HG03520 (cell line): ENCODE data around the gene ABHD4.
"Not testable (repeated sequence)": the region's sequence is repeated elsewhere in the genome, so short reads cannot be mapped to it uniquely, and the experiment has no call there.

Source experiments
- ATAC-seq: cut with Tn5 transposase; IDR thresholded peaks from one replicate; pipeline ENCODE4 v1.9.1; 2021; ENCODE audit warnings: mild to moderate bottlenecking, moderate library complexity; ENCODE audit not compliant: unreplicated experiment

Gene ABHD4

DNA sequence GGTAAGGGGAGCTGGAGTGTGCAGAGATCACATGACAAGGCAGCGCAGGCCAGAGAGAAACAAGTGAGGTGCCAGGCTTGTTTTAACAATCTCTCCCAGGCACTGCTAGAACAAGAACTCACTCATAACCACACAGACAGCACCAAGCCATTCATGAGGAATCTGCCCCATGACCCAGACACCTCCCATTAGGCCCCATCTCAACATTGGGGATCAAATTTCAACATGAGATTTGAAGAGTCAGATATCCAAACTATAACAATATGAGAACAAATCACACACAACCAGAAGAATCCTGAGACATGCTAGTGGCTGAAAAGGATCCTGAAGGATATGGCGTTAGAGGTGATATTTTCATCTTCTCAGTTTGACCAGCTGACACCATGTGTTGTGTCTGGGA, 24.2 kb downstream of the ABHD4 start:
- ATAC-seq: no peak

DNA sequence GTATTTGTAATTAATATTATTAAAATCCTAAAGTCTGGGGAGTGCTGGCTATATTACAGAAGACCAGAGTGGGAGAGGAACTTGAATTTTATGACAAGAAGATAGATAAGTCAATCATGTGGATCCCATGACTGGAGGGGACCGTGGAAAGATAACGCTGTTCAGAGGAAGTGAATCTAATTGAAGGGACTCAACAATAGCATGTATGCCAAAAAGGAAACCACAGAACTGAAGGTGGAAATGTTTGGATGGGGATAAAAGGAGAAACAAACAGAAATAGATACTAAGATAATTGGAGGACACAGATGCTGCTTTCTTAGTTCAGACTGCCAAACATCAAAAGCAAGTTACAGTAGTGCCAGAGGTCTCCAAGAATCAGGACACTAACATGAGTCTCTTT, 24.9 kb downstream of the ABHD4 start:
- ATAC-seq: no peak

DNA sequence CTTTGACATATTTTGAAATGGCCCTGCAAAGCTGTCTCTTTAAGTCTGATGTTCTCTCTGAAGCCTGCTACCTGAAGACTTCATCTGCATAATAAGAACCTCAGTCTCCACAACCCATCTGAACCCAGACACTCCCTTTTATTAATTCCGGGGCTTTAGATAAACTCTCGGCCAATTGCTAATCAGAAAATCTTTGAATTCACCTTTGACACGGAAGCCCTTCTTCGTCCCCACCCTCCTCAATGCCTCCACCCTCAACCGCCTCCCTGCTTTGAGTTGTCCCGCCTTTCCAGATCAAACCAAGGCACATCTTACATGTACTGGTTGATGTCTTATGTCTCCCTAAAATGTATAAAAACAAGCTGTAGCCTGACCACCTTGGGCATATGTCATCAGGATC, 28.5 kb downstream of the ABHD4 start:
- no peak for ATAC-seq

DNA sequence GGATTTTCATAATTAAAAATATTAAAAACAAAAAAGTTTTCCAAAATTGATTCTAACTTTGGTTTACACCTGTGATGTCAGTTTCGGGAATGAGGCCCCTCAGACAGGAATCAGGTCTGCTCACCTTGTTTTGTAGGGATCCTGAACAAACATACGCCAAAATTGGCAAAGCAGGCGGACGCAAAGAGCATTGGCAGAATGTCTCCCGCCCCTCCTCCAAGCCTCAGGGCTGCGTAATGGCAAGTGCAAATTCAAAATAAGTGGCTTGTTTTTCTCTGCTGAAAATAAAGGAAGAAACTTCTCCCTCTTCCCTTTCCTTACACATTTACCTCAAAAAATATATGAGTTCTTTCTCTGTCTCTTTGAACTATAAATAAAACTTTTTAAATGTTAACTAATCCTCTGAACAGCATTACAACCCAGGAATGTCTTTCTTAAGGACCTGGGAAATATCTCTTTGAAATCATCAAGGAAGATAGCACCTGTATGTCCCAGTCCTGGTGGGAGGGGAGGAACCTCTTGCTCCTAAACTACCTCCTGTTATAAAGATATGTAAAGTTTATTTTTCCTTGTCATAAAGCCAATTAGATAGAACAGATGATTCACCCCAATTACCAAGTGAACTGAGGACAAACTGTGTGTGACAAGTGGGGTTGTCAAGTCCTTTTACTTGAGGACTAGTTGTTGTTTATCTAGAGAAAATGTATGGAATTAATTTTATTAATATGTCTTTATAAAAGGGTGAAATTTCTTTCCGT, 29.6 kb downstream of the ABHD4 start:
- no peak for ATAC-seq

DNA sequence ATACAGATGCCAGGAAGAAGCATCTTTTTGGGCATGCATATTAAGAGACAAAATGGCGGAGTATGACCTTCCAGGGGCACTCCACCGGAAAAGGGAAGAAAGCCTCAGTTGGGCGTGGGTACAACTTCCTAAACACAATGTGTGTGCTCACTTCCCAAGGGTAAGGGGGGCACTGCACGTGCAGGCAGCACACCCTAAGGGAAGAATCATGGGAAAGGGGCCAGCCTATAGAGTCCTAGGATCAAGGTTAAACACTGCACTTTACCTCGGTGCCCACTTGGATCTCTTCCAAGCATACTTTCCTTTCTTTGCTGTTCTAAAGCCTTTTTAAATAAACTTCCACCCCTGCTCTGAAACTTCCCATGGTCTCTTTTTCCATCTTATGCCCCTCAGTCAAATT, 31.3 kb downstream of the ABHD4 start:
- no peak for ATAC-seq

DNA sequence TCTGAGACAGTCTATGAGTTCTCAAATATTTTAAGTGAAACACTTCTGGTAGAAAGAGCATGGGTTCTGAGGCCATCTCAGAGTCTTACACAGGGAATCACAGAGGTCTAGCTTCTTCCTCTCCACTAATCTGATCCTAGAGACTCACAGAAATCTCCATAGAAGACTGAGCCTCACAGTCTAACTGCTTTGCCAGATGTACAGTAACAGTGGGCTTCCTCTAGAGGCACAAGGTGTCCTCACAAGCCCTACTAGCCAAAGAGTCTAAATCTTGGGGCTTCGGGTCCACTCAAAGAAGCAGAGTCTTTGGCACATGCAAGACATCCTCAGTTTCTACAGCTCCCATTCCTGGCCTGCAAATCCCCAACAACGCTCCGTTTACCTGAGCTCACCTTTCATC, 32.0 kb downstream of the ABHD4 start:
- no peak for ATAC-seq

DNA sequence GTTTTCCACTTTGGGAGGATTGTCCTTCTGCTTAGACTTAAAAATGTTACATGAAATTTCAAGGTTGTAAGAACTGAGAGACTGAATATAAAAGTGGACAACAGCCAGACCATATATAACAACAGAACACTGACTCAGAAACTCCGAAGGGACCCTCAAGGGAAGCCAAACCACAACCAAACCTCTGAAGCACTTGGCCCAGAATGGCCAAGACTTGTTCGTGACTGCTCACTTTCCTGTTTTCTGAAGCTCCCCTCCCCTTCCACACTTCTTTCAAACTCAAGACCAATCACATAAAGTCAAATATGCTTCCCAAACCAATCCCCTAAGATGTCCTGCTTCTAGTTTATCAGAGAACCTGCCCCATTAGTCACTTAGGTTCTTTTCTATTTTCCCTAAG, 32.4 kb downstream of the ABHD4 start:
- no peak for ATAC-seq

DNA sequence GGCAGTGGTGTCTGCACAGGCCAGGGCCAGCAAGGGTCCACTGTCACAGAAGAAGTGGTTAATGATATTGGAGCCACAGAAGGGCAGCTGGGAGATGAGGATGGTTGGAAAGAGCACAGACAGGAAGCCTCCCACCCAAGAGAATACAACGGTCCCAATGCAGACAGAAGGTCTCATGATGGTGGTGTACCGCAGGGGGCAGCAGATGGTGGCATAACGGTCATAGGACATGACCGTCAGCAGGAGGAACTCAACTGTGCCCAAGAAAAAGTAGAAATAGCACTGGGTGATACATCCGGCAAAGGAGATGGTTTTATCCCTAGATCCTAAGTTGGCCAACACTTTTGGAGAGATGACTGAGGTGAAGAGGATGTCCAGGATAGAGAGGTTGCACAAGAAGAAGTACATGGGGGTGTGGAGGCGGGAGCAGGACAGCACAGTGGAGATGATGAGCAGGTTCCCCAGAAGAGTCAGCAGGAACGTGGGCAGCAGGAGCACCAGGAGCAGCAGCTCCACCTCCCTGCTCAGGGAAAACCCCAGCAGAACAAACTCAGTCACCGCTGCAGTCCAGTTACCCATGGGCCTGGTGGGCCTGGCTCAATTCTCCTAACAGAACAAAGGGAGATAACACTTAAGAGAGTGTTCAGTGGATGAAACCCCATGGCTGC, 36.3 kb downstream of the ABHD4 start:
- no peak for ATAC-seq

DNA sequence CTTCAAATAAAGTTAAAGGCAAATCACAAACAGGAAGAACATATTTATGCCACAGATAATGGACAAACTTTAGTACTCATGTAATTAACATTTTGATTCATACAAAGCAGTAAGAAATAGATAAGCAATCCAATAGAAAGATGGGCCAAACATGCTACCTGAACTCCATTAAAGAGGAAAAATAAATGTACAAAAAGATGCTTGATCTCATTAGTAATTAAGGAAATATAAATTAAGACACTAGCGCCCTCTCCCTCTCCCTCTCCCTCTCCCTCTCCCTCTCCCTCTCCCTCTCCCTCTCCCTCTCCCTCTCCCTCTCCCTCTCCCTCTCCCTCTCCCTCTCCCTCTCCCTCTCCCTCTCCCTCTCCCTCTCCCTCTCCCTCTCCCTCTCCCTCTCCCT, 37.9 kb downstream of the ABHD4 start:
- not testable (repeated sequence) for ATAC-seq

DNA sequence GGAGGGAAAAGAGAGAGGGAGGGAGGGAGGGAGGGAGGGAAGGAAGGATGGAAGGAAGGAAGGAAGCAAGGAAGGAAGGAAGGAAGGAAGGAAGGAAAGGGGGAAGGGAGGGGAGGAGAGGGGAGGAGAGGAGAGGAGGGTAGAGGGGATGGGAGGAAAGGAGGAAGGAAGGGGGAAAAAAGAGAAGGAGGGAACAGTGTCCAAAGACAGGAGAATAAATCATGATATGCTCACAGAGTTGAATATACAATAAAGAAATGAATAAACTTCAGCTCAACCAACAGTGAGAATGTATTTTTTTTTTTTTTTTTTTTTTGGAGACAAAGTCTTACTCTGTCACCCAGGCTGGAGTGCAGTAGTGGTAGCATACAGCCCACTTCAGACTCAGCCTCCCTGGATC, 42.1 kb downstream of the ABHD4 start:
- no peak for ATAC-seq

DNA sequence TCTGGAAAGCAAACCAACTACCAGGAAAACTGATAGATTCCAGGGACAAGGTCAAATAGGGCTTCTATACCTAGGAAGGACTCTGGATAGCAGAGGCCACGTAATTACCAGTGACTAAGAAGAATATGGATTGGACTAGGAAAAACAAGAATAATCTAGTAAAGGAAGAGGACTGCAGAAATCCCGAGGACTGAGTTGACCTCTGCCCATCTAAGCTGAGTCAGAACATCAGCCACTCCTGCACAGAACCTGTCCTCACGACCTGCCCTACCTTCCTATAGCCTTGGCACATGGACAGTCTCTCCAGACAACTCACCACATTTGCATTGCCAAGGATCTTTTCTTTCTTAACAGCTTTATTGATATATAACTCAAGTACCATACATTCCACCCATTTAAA, 43.7 kb downstream of the ABHD4 start:
- no peak for ATAC-seq

DNA sequence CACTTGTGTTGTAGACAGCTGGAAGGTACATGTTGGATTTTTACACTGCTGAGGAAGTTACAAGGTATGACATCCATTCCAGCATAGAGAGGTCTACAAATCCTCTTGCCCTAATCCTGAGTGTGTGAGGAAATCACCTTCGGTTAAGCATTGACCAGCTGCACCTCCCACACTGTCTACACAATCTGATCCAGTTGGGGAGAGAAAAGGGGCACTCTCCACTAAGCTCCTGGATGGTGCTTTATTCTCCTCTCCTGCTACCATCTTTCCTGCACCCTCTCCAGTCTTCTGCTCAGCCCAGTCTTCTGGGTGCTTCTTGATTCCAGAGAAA, 46.2 kb downstream of the ABHD4 start, which contains the start of gene OR6J1:
Gene OR6J1, minus strand, starts transcription at position 48 of the 331 bp plus-strand sequence. CDS start 9,541 bp downstream, outside the sequence.
- ATAC-seq: no peak

DNA sequence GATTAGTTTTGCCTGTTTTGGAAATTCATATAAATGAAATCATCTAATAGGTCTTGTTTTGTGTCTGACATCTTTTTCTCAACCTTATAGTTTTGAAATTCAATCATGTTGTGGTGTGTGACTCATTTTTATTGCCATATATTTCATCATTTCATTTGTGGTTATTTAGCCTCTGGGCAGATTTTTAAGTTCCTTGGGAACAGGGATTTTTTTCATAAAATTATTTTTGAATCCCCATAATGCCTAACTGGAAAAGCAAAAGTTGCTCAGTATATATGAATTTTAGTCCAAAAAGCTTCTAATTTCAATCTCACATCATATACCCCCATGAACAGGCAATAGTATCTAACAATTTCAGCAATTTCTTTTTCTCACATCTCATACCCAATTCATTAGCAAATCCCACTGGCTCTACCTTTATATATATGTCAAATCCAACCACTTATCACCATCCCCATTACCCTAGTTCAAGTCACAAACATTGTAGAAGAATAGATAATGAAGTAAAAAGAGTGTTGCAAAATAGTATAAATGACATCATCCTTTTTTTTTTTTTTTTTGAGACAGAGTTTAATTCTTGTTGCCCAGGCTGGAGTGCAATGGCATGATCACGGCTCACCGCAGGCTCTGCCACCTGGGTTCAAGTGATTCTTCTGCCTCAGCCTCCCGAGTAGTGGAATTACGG, 48.6 kb downstream of the ABHD4 start:
- ATAC-seq: no peak

DNA sequence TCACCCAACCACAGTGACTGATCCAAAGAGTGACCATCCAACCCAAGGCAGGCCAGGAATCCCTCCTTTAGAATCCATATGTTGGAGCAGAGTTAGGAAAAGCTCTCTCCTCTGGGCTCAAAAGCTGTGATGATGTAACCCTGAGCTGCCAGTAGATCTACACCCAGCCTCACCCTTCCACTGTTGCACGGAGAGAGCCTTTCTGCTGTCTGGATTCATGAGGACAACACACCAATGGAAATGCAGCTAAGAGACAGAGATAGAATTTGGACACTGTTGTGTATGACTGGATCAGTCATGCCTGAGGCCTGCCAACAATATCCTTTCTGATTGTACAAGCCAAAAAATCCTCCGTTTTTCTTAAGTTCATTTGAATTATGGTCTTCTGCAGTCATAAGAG, 50.4 kb downstream of the ABHD4 start:
- no peak for ATAC-seq

DNA sequence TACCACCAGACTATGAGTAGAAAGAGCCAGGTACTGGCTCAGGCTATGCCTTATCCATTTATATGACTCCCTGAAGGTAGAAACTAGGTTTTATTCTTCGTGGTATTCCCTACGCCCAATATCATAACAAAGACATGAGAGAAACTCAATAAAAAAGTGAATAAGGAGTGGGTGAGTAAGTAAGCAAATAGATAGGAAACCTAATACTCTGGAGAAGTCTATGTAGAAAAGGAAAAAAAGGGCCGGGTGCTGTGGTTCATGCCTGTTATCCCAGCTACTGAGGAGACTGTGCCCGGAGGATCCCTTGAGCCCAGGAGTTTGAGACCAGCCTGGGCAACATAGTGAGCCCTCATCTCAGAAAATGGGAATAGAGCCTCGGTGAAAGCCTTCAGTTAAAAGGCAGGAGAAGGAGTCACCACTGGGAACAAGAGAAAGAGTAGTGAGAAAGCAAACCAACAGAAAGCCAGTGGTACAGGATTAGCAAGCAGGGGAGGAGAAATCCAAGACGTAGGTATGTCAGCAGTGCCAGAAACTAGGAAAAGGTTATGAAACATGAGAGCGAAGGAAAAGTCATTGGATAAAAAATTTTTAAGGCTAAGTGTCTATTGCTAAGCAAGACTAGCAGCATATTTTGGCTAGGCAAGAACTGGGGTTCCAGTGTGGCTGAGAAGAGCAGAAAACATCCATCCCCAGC, 52.1 kb downstream of the ABHD4 start:
- no peak for ATAC-seq

DNA sequence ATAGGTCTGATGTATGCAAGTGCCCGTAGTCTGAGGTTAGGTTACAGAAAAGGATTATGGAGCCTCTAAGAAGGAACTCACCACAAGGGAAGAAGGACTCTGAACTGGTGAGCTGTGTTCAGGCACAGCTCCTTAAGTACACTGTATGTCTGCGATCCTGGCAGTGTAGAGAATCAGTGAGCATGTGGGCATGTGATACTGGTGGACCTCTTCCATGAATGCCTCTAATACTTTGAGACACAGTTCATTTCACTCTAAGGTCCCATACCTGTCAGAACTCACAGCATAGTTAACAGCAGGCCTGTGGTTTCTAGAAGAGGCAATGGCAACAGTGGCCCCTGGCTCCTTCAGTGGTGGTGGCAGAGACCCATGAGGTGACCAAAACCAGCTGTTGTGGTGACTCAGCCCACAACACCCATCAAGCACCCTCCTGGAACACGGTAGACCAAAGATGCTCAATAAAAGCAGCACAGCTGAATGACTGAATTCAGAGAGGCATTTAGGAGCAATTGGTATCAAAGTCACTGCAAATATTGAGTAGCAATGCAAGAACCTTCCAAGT, 52.9 kb downstream of the ABHD4 start:
- no peak for ATAC-seq

DNA sequence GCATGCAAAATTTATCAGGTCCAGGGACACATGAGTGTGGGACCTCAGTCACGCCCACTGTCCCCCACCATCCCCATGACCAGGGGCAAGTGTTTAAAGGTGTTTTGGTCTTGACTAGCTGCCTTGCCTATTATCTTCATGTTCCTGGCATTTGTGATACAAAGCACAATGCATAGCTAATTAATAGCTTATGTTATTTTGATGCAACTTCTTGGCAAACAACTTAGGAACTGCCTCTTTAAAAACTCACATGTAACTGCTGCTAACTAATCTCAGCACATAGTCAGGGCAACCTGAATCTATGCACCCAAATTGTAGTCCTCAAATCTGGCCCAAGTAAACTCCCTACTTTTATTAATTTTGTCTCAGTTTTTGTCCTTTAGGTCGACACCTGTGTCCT, 53.5 kb downstream of the ABHD4 start:
- ATAC-seq: no peak

DNA sequence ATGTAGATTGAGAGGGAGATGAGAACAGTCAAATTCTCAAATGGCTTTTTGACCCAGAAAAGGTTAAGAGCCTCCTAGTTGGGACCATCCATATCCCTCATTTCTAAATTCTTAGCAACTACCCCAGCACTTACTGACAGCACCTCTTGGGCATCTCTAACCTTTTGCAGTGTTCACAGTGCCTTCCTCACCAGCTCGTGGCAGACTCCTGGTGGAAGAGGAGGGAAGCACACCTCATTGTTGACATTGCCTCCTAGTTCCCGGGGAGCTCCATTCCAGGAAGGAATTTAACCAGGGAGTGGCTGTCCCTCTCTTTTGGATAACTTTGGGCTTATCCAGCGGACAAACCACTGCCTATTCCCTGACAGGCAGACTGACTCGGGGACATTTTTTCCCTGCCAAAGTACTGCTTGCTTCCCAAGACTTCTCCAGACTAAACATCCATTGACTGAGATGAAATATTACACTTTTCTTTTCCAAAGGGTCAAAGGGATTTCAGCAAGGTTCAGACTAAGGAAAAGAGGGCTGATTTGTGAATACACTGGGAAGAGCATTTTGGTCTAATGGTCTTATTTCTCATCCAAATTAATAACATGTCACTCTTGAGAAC, 55.0 kb downstream of the ABHD4 start:
- ATAC-seq: no peak

DNA sequence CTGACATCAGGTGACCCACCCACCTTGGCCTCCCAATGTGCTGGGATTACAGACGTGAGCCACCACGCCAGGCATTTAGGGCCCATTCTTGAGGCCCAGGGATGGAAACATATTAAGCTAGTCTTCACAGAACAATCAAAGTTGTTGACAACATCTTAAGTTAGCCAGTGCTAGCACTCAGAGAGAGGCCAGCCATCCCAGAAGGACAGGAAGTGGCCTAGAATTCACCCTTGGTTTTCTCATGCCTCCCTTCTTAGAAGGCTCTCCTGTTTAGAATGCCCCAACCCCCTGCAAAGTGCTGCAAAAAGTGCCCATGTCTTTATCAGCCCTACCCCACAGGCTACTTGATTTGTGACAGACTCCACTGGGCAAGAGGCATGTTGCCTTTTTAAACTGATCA, 58.1 kb downstream of the ABHD4 start:
- no peak for ATAC-seq

DNA sequence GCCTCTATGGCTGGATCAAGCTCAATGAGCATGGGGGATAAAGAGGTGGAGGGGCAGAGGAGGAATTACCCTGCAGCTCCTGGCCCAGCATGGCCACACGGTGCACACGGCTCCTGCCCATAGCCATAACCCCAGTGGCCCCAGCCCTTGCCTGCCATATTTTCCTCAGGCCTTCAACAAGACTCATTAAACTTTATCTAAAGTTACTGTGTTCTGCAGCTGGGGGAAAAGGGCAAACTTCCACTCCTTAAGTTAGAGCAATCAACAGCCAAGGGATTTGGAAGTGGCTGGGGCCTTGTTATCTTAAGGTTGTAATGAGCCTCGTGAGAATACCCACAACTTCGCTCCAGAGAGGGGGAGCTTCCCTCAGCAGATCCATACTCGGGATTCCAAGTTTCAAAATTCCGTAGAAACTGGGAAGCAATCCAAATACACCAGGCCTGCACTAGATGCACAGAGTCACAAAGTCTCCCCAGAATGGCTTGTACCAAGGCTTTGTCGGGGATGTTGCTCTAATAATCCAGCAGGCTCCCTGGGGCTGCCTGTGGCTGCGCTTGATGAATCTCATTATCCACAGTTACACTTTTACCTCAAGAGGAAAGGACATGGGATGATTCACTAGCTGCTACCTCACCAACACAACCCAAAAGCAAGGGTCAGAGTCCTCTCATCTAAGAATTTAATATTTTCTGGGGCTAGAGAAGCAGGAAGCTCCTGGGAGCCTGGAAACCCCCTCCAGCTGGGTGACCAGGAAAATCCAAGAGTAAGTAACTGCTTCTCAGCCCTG, 59.0 kb downstream of the ABHD4 start:
- no peak for ATAC-seq
